Body of pancreas (tissue), 4 donors: Measurements from ENCODE around the gene REPIN1.

ENCODE experiments used
- CTCF ChIP-seq, 7 experiments: fragments of 450-650 bp in 4 of 7; fragments of 200-600 bp in 3 of 7; sonication (generic) in 3 of 7; IDR thresholded peaks; one replicate each; pipeline ENCODE4 v1.5.1; 2016 to 2019; ENCODE audit warnings: antibody characterized with exemption in 7 of 7
- POLR2A ChIP-seq, 3 donors: fragments of 450-650 bp; IDR thresholded peaks; one replicate each; pipeline ENCODE4 v1.6.1; 2016; ENCODE audit warnings: antibody characterized with exemption in 3 of 3, mild to moderate bottlenecking in 2 of 3

- no peak for TF ChIP-seq CTCF (IDR thresholded peaks at IDR 0.05)
- TF ChIP-seq POLR2A (IDR thresholded peaks at IDR 0.05) = no peak
Measured at GRCh38 chr7:150381096-150381495, 12.5 kb downstream of the REPIN1 start.
